Urinary bladder (tissue), 4 donors: ENCODE data around the gene CDC42EP5. TPM values are rescaled to one million over a fixed set of nuclear protein-coding genes. Genes with fewer than 3 reads are reported as not detected.
"Not testable (repeated sequence)": the region's sequence is repeated elsewhere in the genome, so short reads cannot be mapped to it uniquely, and the experiment has no call there.

Experiments
- DNase-seq: peaks from one replicate; pipeline ENCODE4 v3.0.0-alpha.2; 2015; ENCODE audit errors: extremely low spot score
- H3K27ac ChIP-seq: one replicate; pipeline ENCODE4 v1.5.1; 2013; ENCODE audit warnings: low read depth, mild to moderate bottlenecking, moderate library complexity
- H3K36me3 ChIP-seq: one replicate; pipeline ENCODE4 v1.6.1; 2013; ENCODE audit warnings: mild to moderate bottlenecking, moderate library complexity; ENCODE audit not compliant: insufficient read depth
- H3K4me1 ChIP-seq: one replicate; pipeline ENCODE4 v1.6.1; 2013; ENCODE audit warnings: mild to moderate bottlenecking, moderate library complexity; ENCODE audit not compliant: insufficient read depth
- H3K4me3 ChIP-seq: one replicate; pipeline ENCODE4 v1.5.1; 2013; ENCODE audit warnings: low read depth, low read length
- WGBS: extraction: QIAGEN DNeasy Blood & Tissue Kit; methylation state at CpG from one replicate; pipeline ENCODE4 v1.1.7; 2013; 5-methylcytosine and 5-hydroxymethylcytosine counted together
- polyA plus RNA-seq: library from polyadenylated mRNA; stranded (reverse); fragments of 200-250 nt; gene quantifications from one replicate; pipeline ENCODE4 v1.2.3, GENCODE V29; 2013
- total RNA-seq: library from RNA; depleted of rRNA; stranded (reverse); fragments of >200 nt; gene quantifications from one replicate; pipeline ENCODE4 v1.2.3, GENCODE V29; 2014
- donor health status: healthy with polysubstance abuse.
- donor health status: healthy.

The CDC42EP5 gene
- total and polyA plus RNA-seq, 2 donors = 31.4 to 42.4 TPM

- Histone ChIP-seq H3K36me3 (no peaks in the 10 kb centered on the region), H3K4me1 (no peaks in the 10 kb centered on the region), H3K4me3 (no peak within 1 kb of the TSS), H3K27ac (no peak within 1 kb of the TSS)
- no peak for DNase-seq
- 71% methylated on average over 14 of the region's 14 CpGs for WGBS
These were observed 29.5 kb upstream of the CDC42EP5 start, which contains the start of gene LAIR2 for GRCh38 chr19:54502518-54503048. Gene LAIR2 (plus strand): TSS chr19:54502831. CDS start chr19:54502919, 88 bp downstream.

- not testable (repeated sequence) for DNase-seq
These were observed 25.3 kb upstream of the CDC42EP5 start for GRCh38 chr19:54498451-54498772.

GRCh38 chr19:54497747-54498450, 24.8 kb upstream of the CDC42EP5 start:
- H3K36me3 ChIP-seq, H3K27ac ChIP-seq, H3K4me1 ChIP-seq, DNase-seq, H3K4me3 ChIP-seq: not testable (repeated sequence)
- 77% methylated on average over 9 of the region's 15 CpGs for WGBS

More at GRCh38 chr19:54498451-54498772, 25.3 kb upstream of the CDC42EP5 start:
- 79% methylated on average over 9 of the region's 9 CpGs for WGBS
- not testable (repeated sequence) for H3K36me3 ChIP-seq, H3K27ac ChIP-seq, H3K4me3 ChIP-seq, H3K4me1 ChIP-seq

- H3K36me3 ChIP-seq, H3K27ac ChIP-seq, H3K4me1 ChIP-seq, DNase-seq, H3K4me3 ChIP-seq: not testable (repeated sequence)
- WGBS = 68% methylated on average over 5 of the region's 5 CpGs
These were observed 22.2 kb upstream of the CDC42EP5 start for GRCh38 chr19:54495284-54495683.

GRCh38 chr19:54493967-54494585, 21.0 kb upstream of the CDC42EP5 start:
- Histone ChIP-seq H3K27ac (no peak overlapping the region), H3K36me3 (no peaks in the 10 kb centered on the region), H3K4me3 (no peak overlapping the region), H3K4me1 (no peaks in the 10 kb centered on the region)
- WGBS = 73% methylated on average over 10 of the region's 10 CpGs
- no peak for DNase-seq

GRCh38 chr19:54493056-54493455, 20.0 kb upstream of the CDC42EP5 start:
- H3K4me1 ChIP-seq, H3K4me3 ChIP-seq, DNase-seq, H3K27ac ChIP-seq, H3K36me3 ChIP-seq: not testable (repeated sequence)
- WGBS = 88% methylated on average over 5 of the region's 5 CpGs

GRCh38 chr19:54492568-54492967, 19.5 kb upstream of the CDC42EP5 start:
- Histone ChIP-seq H3K4me3 (no peak overlapping the region), H3K36me3 (no peaks in the 10 kb centered on the region), H3K4me1 (no peaks in the 10 kb centered on the region), H3K27ac (no peak overlapping the region)
- WGBS = 93% methylated on average over 18 of the region's 18 CpGs
- no peak for DNase-seq

- no peak overlapping the region for H3K27ac ChIP-seq
- no peak overlapping the region for H3K4me3 ChIP-seq
- H3K36me3 ChIP-seq = no peaks in the 10 kb centered on the region
- no peak for DNase-seq
- 68% methylated on average over 9 of the region's 9 CpGs for WGBS
- H3K4me1 ChIP-seq = no peaks in the 10 kb centered on the region
These were observed 16.7 kb upstream of the CDC42EP5 start for GRCh38 chr19:54489766-54490165.

GRCh38 chr19:54489341-54489740, 16.2 kb upstream of the CDC42EP5 start:
- no peak overlapping the region for H3K4me3 ChIP-seq
- no peaks in the 10 kb centered on the region for H3K4me1 ChIP-seq
- no peak for DNase-seq
- 72% methylated on average over 7 of the region's 7 CpGs for WGBS
- H3K27ac ChIP-seq = no peak overlapping the region
- no peaks in the 10 kb centered on the region for H3K36me3 ChIP-seq

GRCh38 chr19:54485851-54486250, 12.8 kb upstream of the CDC42EP5 start:
- H3K4me3 ChIP-seq = no peak overlapping the region
- no peaks in the 10 kb centered on the region for H3K4me1 ChIP-seq
- H3K36me3 ChIP-seq = no peaks in the 10 kb centered on the region
- DNase-seq = no peak
- no peak overlapping the region for H3K27ac ChIP-seq
- 66% methylated on average over 5 of the region's 5 CpGs for WGBS

- 76% methylated on average over 10 of the region's 10 CpGs for WGBS
- no peaks in the 10 kb centered on the region for H3K36me3 ChIP-seq
- DNase-seq = no peak
- no peak overlapping the region for H3K4me3 ChIP-seq
- H3K27ac ChIP-seq = no peak overlapping the region
- H3K4me1 ChIP-seq = no peaks in the 10 kb centered on the region
These were observed 11.4 kb upstream of the CDC42EP5 start for GRCh38 chr19:54484451-54484850.

- Histone ChIP-seq H3K36me3 (no peaks in the 10 kb centered on the region), H3K27ac (no peak overlapping the region), H3K4me3 (no peak overlapping the region), H3K4me1 (no peaks in the 10 kb centered on the region)
- WGBS = 72% methylated on average over 3 of the region's 3 CpGs
- DNase-seq = no peak
These were observed 9.8 kb upstream of the CDC42EP5 start for GRCh38 chr19:54482889-54483288.

GRCh38 chr19:54481326-54481930, 8.3 kb upstream of the CDC42EP5 start:
- 11% methylated on average over 16 of the region's 16 CpGs for WGBS
- H3K4me1 ChIP-seq = no peaks in the 10 kb centered on the region
- no peak overlapping the region for H3K4me3 ChIP-seq
- no peaks in the 10 kb centered on the region for H3K36me3 ChIP-seq
- DNase-seq = no peak
- H3K27ac ChIP-seq = no peak overlapping the region

- Histone ChIP-seq H3K4me3 (no peak overlapping the region), H3K4me1 (no peaks in the 10 kb centered on the region), H3K27ac (no peak overlapping the region), H3K36me3 (no peaks in the 10 kb centered on the region)
- 81% methylated on average over 2 of the region's 2 CpGs for WGBS
- no peak for DNase-seq
These were observed 7.0 kb upstream of the CDC42EP5 start for GRCh38 chr19:54480051-54480450.
